DOHH2 (cell line): Measurements from ENCODE around the gene KRTAP12-3.

Source experiments
- CTCF ChIP-seq: fragments of 200-600 bp; sonication (generic); IDR thresholded peaks from one replicate; pipeline ENCODE4 v1.5.1; 2014; ENCODE audit warnings: antibody characterized with exemption, mild to moderate bottlenecking, low read depth, low read length; ENCODE audit not compliant: poor library complexity, severe bottlenecking
- EZH2phosphoT487 ChIP-seq: fragments of 200-600 bp; sonication (generic); IDR thresholded peaks from 2 replicates; pipeline ENCODE4 v1.6.1; 2017; ENCODE audit warnings: borderline replicate concordance, mild to moderate bottlenecking, antibody characterized with exemption, low read length, moderate library complexity, mixed read lengths

GRCh38 chr21:44611551-44611950, 46.2 kb upstream of the KRTAP12-3 start:
- TF ChIP-seq CTCF (no peak), EZH2phosphoT487 (no peak)
